H4 (cell line): ENCODE results near the gene GADD45GIP1. TPM values are rescaled to one million over a fixed set of nuclear protein-coding genes. Genes with fewer than 3 reads are reported as not detected.
A peak's percentile ranks its signal among the peaks of the same experiment; 100 is the strongest.
"Not testable (repeated sequence)": the region's sequence is repeated elsewhere in the genome, so short reads cannot be mapped to it uniquely, and the experiment has no call there.

ENCODE experiments used
- DNase-seq: peaks from one replicate; pipeline ENCODE4 v3.0.0-alpha.2; 2015; ENCODE audit warnings: low spot score
- total RNA-seq: library from RNA; depleted of rRNA; stranded (reverse); fragments of >200 nt; shearing (Covaris generic); gene quantifications from 2 replicates; pipeline ENCODE4 v1.2.3, GENCODE V29; 2014

GADD45GIP1 gene
- total RNA-seq, 1 experiment from 2014 or later: 46.3 TPM

DNA sequence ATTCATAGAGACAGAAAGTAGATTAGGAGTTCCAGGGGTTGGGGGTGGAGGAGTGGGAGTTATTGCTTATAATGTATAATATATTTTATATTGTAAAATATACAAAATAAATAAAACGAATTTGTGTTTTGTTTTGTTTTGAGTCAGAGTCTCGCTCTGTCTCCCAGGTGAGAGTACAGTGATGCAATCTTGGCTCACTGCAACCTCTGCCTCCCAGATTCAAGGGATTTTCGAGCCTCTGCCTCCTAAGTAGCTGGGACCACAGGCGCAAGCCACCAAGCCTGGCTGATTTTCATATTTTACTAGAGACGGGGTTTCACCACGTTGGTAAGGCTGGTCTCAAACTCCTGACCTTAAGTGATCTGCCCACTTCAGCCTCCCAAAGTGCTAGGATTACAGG lies 2.5 kb upstream of the GADD45GIP1 start:
- no peak for DNase-seq

DNA sequence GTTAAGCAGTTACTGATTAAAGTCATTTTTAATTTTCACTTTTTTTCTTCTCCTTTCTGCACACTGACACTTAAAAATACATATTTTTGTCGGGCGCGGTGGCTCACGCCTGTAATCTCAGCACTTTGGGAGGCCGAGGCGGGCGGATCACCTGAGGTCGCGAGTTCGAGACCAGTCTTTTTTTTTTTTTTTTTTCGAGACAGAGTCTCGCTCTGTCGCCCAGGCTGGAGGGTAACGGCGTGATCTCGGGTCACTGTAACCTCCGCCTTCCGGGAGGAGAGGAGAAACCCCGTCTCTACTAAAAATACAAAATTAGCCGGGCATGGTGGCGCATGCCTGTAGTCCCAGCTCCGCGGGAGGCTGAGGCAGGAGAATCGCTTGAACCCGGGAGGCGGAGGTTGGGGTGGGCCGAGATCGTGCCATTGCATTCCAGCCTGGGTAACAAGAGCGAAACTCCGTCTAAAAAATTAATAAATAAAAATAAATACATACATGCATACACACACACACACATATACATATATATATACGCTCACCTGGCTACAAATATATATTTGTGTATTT lies 448 bp upstream of the GADD45GIP1 start:
- not testable (repeated sequence) for DNase-seq

DNA sequence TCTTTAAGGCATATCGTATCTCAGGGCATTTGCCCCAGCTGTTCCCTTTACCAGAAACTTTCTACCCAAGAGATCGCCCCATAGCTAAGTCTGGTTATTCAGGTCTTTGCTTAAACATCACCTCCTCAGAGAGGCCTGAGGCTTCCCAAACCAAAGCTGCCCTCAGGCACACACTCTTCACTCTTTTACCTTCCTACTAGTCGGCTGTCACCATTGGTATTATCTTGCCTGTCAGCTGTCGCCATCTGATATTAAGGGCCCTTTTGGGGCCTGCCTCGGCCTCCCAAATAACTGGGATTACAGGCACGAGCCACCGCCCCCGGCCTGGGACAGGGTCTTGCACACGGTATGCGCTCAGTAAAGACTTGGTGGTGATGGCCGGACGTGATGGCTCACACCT lies 1.0 kb downstream of the GADD45GIP1 start:
- DNase-seq: no peak

DNA sequence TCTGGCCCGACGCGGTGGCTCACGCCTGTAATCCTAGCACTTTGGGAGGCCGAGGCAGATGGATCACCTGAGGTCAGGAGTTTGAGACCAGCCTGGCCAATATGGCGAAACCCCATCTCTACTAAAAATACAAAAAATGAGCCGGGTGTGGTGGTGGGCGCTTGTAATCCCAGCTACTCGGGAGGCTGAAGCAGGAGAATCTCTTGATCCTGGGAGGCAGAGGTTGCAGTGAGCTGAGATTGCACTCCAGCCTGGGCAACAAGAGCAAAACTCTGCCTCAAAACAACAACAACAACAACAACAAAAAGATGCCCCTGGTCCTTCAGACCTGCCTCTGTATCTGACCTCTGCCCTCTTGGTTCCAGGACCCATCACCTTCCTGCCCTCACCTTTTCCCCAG lies 1.4 kb downstream of the GADD45GIP1 start:
- DNase-seq: not testable (repeated sequence)

DNA sequence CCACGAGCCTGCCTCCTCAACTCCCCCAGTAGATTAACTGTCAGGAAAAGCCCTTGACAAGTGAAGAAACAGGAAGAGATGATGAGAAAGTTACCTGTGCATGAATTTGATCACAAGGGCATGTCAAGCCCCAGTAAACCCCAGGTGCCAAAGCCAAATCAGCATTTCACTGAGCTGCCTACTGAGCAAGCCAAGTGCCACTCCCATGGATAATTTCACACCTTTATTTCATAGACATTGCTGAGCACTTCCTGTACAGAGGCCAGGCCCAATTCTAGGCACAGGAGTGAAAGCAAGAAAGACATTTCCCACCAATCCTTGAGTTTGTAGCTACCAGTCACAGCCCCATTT lies 2.4 kb downstream of the GADD45GIP1 start:
- no peak for DNase-seq

DNA sequence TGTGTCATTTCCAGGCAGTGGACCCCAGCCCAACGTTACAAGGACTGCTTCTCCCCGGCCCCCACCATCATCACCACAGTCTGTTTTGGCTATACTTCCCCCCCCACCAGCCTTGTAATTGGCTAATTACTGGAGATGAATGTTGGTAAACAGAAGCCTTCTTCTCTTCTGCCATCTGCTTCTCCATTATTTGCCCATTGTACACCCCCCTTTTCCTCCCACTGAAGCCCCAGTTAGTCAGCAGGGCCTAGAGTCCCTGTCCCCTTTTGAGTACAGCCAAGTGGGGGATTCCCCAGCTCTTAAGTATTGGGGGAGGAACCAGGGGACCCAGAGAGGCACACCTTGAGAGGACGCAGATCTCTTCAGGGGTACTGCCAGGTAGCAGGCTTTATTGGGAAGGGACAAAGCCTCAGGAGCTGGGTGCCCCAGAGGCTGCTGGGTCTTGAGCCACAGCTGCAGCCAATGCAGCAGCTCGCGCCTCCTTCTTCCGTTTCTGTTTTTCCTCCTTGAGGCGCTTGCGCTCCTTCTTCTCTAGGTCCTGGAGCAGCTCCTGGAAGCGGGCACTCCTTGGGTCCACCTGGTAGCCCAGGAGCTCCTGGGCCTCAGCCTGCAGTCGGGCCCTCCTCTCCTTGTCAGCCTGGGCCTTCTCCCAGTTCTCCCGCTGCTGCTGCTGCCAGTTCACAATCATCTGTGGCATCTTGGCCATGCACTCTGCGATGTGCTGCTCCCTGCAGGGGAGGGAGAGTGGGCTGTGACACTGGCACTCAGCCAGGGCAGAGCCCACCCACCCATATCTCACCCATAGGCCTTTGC lies 3.0 kb downstream of the GADD45GIP1 start:
- no peak for DNase-seq

DNA sequence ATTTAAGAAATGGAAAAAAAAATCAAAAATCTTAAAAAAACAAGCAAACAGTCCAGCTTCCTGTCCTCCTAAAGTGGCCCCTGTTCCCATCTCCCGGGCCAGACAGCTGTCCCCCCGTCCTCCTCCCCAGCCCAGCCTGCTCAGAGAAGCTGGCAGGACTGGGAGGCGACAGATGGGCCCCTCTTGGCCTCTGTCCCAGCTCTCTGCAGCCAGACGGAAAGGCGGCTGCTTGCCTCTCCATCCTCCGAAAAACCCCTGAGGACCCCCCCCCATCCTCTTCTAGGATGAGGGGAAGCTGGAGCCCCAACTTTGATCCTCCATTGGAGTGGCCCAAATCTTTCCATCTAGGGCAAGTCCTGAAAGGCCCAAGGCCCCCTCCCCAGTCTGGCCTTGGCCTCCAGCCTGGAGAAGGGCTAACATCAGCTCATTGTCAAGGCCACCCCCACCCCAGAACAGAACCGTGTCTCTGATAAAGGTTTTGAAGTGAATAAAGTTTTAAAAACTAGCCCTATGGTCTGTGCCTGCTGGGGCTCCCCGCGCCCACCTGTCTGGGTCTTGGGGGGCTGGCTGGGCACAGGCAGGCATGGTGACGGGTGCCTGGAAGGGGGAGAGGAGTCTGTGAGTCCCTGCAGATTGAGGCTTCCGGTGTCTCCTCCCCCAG lies 3.8 kb downstream of the GADD45GIP1 start:
- DNase-seq: peak; percentile 58

DNA sequence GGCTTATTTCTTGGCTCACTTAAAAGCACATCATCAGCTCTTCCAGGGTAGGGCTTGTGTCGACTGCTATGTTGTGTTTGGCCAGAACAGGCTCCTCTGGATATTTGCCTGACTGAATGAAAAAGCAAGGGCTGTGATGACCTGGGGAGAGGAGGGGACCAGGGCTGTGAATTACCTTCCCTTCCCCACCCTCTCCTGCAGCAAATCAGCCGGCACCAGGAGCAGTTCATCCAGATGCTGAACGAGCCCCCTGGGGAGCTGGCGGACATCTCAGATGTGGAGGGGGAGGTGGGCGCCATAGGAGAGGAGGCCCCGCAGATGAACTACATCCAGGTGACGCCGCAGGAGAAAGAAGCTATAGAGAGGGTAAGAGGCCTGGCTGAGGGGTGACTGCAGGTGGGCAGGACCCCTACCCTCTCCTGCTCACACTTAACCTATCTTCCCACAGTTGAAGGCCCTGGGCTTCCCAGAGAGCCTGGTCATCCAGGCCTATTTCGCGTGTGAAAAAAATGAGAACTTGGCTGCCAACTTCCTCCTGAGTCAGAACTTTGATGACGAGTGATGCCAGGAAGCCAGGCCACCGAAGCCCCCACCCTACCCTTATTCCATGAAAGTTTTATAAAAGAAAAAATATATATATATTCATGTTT lies 4.4 kb downstream of the GADD45GIP1 start:
- DNase-seq: peak; percentile 76

DNA sequence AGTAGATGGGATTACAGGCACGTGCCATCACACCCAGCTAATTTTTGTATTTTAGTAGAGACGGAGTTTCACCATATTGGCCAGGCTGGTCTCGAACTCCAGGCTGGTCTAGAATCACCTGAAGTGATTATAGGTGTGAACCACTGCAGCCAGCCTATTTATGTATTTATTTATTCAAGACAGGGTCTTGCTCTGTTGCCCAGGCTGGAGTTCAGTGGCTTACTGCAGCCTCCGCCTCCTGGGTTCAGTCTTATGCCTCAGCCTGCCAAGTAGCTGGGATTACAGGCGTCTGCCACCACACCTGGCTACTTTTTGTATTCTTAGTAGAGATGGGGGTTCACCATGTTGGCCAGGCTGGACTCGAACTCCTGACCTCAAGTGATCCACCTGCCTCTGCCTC lies 5.0 kb downstream of the GADD45GIP1 start:
- not testable (repeated sequence) for DNase-seq

DNA sequence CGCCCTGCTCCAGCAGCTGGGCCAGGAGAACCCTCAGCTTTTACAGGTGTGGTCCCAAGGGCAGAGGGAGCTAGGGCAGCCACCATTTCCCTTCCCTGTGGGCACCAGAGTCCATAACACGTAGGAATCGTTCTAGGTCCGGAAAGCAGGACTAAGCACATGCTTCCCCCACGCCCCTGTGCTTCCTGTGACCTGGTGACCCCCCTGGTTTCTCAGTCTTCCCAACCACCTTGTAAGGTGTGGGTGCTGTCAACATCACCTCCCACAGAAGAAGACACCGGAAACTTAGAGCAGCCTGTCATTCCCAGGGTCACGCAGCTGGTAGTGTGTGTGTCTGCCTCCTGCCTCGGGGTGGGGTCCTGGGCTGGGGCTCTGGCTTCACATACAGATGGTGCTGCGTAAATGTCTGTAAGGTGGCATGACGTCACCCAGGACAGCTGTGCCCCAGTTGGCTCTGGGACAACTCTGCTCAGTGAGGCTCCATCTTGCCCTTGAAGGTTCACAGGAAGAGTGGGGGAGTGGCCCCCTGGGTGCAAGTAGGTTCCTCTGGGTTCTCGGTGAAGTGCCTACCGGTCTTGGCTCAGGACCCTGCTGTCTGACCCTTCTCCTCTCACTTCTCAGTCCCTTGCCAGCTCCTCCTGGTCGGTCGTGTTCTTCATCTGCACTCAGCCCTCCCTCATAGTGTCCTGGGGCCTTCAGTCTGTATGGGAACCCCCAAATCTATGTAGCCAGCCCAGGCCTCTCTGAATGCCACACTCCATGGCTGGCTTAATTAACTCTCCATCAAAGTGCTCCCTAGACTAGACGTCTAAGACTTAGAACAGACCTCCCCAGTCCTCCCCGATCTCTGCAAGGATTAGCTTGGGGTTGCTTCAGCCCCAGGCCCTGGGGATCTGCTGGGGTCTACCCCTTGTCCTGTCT lies 7.4 kb downstream of the GADD45GIP1 start:
- no peak for DNase-seq

DNA sequence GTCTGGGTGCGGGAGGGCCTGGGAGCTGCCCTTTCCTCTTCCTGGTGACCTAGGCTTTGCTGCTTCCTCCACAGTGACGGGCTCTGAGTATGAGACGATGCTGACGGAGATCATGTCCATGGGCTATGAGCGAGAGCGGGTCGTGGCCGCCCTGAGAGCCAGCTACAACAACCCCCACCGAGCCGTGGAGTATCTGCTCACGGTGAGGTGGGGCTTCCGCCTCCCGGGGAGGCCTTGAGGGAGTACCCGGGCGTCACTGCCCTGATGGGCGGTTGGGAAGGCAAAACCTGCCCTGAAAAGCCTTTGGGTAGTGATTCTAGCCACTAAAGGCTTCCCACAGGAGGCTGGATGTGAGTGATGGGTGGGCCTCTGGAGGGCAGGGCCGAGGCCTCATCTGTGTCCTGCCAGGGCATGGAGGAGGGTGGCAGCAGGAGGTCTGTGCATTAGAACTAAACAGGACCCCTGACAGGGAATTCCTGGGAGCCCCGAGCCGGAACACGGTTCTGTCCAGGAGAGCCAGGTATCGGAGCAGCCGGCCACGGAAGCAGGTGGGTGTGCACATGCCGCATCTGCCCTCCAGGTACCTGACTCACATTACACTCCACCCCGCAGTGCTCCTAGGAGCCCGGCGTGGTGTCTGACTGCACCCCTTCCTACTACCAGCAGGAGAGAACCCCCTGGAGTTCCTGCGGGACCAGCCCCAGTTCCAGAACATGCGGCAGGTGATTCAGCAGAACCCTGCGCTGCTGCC lies 8.2 kb downstream of the GADD45GIP1 start:
- no peak for DNase-seq

DNA sequence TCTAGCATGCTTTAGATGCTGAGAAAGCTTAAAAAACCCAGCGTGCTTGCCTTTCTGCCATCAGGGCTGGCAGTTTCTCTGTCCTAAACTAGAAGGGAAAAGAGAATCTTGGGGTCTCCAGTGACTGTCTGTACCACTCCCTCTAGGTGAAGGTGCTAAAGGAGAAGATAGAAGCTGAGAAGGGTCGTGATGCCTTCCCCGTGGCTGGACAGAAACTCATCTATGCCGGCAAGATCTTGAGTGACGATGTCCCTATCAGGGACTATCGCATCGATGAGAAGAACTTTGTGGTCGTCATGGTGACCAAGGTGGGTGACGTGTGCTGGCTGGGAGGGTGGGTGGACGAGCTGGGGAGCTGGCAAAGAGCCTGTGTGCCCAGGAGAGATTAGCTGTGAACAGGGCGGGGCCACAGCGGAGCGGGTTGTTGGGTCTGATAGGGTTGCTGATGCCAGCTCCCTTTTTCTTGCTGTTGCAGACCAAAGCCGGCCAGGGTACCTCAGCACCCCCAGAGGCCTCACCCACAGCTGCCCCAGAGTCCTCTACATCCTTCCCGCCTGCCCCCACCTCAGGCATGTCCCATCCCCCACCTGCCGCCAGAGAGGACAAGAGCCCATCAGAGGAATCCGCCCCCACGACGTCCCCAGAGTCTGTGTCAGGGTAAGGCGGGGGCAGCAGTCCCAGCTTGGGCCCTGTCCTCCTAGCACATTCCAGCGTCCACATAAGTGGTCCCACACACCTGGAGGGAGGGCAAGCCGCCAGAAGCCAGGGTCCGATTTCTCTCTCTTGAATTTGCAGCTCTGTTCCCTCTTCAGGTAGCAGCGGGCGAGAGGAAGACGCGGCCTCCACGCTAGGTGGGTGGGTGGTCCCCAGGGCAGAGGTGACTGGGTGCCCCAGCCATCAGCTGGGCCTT lies 9.1 kb downstream of the GADD45GIP1 start:
- DNase-seq: no peak

DNA sequence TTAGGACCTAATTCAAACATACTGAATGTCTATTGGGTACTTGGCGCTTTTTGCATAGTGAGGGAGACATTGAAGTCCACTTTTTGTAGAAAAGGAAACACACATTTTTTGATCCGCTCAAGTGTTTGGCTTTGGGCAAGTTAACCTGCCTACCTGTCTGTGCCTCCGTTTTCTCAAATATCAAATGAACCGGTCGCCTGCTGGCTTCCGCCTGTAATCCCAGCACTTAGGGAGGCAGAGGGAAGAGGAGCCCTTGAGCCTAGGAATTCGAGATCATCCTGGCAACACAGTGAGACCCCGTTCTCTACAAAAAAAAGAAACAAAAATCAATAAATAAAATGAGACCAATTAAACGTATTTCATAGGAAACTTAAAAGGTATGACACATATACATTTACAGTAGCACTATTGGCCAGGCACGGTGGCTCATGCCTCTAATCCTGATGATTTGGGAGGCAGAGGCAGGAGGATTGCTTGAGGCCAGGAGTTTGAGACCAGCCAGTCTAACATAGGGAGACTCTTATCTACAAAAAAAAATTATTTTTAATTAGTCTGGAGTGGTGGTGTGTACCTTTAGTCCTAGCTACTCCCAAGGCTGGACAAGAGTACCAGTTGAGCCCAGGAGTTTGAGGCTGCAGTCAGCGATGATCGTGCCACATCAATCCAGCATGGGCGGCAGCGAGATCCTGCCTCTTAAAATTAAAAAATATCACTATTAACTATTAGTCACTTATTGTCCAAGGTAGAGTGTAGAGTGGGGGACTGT lies 10.1 kb downstream of the GADD45GIP1 start:
- DNase-seq: no peak

DNA sequence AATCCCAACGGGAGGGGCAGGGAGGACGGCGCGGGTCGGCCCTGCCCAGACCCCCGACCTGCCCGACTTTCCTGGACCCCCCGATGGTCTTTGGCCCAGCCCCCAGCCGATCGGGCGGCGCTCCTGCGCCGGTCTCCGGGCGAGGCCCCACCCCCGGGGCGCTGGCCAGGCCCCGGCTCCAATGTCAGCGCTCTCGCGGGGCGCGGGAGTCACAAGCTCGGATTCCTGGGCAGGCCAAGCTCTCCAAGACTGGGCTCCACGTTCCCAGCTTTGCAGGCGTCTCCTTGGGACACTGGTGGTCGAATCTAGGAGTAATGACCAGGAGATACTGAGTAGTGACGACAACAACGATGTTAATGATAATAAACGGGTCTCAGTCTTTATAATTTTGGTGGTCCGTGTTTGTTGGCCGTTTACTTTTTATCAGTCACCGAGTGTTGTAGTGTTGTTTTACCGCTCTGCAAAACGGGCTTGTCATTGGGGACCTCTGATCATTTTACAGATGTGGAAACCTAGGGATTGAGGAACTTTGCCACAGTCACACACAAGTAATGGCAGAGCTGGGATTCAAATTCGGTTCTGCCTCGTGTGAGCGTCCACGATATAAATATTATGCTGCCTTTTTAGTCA lies 10.8 kb downstream of the GADD45GIP1 start:
- DNase-seq: no peak

DNA sequence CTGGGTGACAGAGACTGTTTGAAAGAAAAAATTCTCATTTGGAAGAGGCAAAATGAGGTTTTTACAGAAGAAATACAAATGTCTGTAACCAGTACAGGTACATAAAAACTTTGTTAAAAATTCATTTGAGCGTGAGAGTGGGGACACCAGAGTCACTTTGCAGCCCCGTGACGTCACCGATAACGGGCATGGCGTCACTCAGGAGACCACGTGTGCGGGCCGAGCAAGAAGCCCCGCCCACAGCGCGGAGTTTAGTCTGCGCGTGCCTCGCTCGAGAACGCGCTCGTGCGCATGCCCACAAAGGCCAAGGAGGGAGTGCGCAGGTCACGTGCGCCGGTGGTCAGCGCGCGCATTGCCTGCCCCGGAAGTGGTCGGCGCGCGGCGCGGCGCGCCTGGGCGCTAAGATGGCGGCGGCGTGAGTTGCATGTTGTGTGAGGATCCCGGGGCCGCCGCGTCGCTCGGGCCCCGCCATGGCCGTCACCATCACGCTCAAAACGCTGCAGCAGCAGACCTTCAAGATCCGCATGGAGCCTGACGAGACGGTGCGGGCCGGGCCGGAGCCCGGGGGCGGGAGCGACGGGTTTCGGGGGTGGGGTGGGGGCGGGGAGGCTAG lies 11.4 kb downstream of the GADD45GIP1 start, which contains the start of gene RAD23A:
RAD23A (plus strand) TSS at position 384 of the 613 bp plus-strand sequence; CDS start at position 471, 87 bp downstream.
- DNase-seq: peak; percentile 99

DNA sequence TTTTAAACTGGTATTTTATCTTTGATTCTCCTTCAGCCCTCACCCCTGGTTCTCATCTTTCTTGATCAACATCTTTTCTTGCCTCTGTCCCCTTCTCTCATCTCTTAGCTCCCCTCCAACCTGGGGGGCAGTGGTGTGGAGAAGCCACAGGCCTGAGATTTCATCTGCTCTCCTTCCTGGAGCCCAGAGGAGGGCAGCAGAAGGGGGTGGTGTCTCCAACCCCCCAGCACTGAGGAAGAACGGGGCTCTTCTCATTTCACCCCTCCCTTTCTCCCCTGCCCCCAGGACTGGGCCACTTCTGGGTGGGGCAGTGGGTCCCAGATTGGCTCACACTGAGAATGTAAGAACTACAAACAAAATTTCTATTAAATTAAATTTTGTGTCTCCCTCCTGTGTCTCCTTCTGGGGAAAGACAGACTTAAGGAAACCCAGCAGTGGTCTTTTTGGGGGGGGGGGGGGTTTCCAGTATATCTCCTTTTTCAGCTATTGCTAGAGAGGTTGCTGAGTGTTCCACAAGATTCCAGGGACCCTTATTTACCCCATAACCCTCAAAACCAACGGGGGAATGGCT lies 12.8 kb downstream of the GADD45GIP1 start:
- no peak for DNase-seq

DNA sequence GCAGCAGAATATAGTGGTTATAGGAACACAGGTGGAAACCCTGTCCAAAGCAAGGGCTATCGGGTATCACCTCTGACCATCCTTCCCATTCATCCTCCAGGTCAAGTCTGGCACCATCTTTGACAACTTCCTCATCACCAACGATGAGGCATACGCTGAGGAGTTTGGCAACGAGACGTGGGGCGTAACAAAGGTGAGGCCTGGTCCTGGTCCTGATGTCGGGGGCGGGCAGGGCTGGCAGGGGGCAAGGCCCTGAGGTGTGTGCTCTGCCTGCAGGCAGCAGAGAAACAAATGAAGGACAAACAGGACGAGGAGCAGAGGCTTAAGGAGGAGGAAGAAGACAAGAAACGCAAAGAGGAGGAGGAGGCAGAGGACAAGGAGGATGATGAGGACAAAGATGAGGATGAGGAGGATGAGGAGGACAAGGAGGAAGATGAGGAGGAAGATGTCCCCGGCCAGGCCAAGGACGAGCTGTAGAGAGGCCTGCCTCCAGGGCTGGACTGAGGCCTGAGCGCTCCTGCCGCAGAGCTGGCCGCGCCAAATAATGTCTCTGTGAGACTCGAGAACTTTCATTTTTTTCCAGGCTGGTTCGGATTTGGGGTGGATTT lies 13.5 kb downstream of the GADD45GIP1 start:
- no peak for DNase-seq
